GM18517 (cell line): ENCODE measurements around the gene VEZT.

Experiments
- ATAC-seq: cut with Tn5 transposase; IDR thresholded peaks from one replicate; pipeline ENCODE4 v1.9.1; 2021; ENCODE audit warnings: mild to moderate bottlenecking, moderate library complexity; ENCODE audit not compliant: unreplicated experiment

The VEZT gene

GRCh38 chr12:95200128-95200894 lies 17.3 kb upstream of the VEZT start:
- ATAC-seq, result no peak

- no peak for ATAC-seq
Measured at GRCh38 chr12:95201056-95201670, 16.4 kb upstream of the VEZT start.

GRCh38 chr12:95202691-95203486 lies 14.7 kb upstream of the VEZT start:
- ATAC-seq, result no peak

- ATAC-seq, result no peak
Measured at GRCh38 chr12:95203487-95204030, 14.0 kb upstream of the VEZT start.

GRCh38 chr12:95204141-95204866 lies 13.3 kb upstream of the VEZT start:
- no peak for ATAC-seq

- no peak for ATAC-seq
Measured at GRCh38 chr12:95205016-95205624, 12.5 kb upstream of the VEZT start.

GRCh38 chr12:95205685-95206084 lies 11.9 kb upstream of the VEZT start:
- ATAC-seq, result no peak

- no peak for ATAC-seq
Measured at GRCh38 chr12:95206916-95207315, 10.7 kb upstream of the VEZT start.

- no peak for ATAC-seq
Measured at GRCh38 chr12:95207407-95207806, 10.2 kb upstream of the VEZT start.

- no peak for ATAC-seq
Measured at GRCh38 chr12:95208678-95209077, 8.9 kb upstream of the VEZT start.

- no peak for ATAC-seq
Measured at GRCh38 chr12:95212586-95212985, 5.0 kb upstream of the VEZT start.

GRCh38 chr12:95213119-95213518 lies 4.5 kb upstream of the VEZT start:
- ATAC-seq, result no peak

GRCh38 chr12:95213928-95214327 lies 3.7 kb upstream of the VEZT start:
- no peak for ATAC-seq

GRCh38 chr12:95214466-95214865 lies 3.1 kb upstream of the VEZT start:
- ATAC-seq, result no peak

GRCh38 chr12:95215949-95216348 lies 1.7 kb upstream of the VEZT start:
- ATAC-seq, result no peak

GRCh38 chr12:95216711-95217376 lies 763 bp upstream of the VEZT start:
- peak; percentile 23 for ATAC-seq

- ATAC-seq, result no peak
Measured at GRCh38 chr12:95218150-95219133, 835 bp downstream of the VEZT start.

- no peak for ATAC-seq
Measured at GRCh38 chr12:95220190-95220589, 2.6 kb downstream of the VEZT start.

GRCh38 chr12:95220726-95221125 lies 3.1 kb downstream of the VEZT start:
- no peak for ATAC-seq
